Kasumi-1 (cell line): ENCODE results near the gene FAM50B.

ENCODE experiments used
- DNase-seq, 2 experiments: peaks; one replicate each; lab custom pipeline; 2025; lab: John Stamatoyannopoulos, UW

FAM50B gene

DNA sequence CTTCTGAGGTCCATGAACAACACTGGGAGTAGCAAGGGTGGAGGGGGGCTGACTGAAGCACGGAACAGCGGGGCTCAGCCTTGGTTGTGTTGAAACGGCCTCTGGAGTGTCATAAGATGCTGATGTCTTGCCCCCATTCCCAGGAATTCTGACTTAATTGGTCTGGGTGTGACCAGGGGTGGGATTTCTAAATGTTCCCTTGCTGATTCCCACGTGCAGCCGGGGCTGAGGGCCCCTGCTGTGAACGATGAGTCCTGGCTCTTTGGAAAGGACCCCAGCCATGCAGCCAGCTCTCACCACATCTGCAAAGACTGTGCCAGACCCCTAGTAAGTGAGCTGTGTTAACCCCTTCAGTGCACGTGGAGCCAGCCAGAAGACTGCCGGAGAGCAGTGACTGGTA, 28.6 kb upstream of the FAM50B start:
- DNase-seq: no peak

DNA sequence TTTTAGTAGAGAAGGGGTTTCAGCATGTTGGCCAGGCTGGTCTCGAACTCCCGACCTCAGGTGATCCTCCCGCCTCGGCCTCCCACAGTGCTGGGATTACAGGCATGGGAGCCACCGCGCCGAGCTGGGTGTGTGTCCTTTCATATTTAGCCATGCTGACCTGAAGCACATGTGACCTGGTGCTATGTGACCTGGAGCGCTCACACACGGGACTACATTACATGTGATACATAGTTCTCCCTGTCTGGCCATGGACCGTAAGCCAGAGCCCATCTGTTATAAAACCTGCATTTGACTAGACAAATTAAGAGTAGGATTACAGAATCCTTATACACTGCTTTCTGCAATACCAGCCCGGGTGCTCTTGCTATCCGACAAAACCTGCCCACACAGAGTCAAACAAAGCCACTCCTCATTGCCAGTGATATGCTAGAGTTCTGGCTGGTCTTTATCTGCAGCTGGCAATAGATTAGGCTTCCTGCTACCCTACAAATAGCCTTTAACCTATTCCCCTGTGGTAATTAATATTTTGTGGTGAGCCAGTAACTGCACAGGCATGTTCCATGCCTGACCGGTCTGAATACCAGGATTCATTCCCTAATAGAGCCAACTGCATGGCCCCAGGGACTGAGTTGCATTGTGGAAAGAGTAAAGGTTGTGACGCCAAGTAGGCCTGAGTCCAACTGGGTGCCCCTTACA, 26.3 kb upstream of the FAM50B start:
- DNase-seq: no peak

- no peak for DNase-seq
These were observed 25.5 kb upstream of the FAM50B start for GRCh38 chr6:3823671-3824070.

GRCh38 chr6:3825331-3825831, 23.8 kb upstream of the FAM50B start:
- no peak for DNase-seq

DNA sequence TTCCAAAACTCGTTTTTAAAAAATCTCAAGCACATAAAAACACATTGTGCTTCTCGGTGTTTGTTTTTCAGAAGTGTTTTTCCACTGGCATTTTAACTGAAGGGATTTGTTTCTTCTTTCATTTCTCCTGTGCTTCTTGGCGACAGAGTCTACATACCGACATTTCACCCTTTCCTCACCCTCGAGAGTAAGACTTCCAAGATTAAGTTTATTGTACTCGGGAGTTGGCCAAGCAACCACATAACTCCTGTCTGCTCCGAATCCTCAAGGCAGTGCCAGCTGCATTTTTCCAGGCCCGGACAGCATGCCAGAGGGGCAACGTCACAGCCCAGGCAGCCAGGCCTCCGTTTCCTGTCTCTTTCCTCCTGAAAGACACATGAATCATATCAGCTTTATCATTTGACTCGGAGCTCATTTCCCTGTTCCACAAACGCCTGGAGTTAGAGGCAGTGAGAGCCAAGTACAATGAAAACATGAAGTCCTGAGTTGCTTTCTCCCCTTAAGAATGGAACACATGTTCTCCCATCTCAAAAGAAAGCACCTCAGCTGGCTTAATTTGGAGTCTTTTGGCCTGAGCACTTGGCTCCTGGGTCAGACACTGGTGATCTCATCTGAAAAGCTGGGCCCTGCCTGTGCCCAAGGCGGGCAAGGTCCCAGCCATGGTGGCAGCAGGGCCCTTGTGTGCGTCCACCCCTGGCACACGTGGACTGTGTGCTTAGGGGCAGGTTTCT, 23.2 kb upstream of the FAM50B start:
- DNase-seq: no peak

DNA sequence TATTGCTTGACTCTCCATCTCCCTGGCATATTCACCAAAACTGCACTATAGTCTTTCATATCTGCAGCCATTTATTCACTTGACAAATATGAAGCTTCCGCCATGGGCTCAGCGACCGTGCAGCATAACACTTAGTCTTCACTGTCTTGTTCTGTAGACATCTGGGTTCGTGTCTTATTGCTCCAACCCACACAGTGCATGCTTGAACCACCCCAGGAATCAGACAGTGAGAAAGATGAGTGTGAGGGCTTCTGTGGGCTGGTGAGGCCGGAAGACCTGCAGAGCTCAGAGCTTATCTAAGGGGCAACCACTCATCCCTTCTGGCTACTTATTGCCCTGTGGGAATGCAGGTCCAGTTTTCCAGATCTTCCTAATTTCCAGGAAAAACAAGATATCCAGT, 19.9 kb upstream of the FAM50B start:
- DNase-seq: no peak

DNA sequence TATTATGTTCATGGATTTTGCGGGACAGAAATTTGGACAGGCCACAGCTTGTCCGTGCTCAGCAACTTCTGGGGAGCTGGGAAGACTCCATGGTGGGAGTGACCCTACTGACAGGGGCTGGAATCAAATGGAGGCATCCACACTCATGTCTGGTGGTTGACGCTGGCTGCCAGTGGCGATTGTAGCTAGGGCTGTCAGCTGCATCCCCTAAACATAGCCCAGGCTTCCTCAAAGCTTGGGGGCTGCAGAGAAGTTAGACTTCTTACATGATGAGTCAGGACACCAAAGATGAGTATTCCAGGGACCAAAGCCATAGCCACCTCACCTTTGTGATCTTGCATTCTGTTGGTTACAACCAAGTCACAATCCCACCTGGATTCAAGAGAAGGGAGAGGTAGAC, 18.4 kb upstream of the FAM50B start:
- DNase-seq: no peak

GRCh38 chr6:3831761-3832530, 17.2 kb upstream of the FAM50B start:
- DNase-seq: no peak

- no peak for DNase-seq
These were observed 14.0 kb upstream of the FAM50B start for GRCh38 chr6:3835055-3835731.

DNA sequence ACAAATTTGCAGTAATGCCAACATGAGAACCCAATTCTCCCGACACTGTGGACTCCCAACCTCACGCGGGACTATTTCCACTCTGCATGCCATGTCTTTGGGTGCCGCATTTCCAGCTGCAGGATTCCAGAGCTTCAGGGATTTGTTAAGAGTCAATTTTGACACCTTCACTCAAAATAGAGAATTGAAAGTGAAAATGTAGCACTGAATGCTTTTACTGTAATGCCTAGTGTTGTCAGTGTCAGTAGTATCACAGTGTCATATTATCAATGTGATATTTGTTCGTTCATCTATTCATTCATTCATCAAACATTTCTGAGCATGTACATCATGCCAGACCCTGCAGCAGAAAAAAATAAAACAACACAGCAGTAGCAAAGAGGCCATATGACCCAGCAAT, 13.4 kb upstream of the FAM50B start:
- DNase-seq: no peak

DNA sequence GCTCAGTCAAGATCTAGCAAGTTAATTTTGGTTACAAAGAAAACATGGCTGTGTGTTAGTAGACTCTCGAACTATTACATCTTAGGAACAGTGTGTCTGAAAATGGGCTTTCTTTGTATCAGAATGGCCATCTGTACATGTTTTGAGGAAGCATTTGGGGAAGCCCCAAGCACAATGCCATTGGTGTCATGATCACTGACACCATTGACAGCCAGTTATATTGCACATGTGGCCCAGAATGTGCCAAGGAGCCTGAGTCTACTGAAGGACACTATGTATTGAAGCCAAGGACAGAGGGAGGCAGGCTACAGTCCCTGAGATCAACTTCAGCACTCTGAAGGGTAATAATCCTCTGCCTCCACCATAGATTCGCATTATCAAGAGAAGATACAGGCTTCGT, 12.6 kb upstream of the FAM50B start:
- no peak for DNase-seq

DNA sequence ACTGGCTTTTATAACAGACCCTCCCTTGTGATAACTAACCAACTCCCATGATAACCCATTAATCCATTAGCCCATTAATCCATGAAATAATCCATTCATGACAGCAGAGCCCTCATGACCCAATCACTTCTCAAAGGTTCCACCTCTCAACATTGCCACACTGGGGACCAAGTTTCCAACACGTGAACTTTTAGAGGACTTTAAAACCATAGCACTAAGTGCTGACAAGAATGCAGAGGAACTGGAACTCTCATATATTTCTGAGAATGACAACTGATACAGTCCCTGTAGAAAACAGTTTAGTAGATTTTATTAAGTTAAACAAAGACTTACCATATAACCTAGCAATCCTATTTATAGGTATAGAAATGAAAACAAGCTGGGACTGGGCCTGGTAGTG, 11.4 kb upstream of the FAM50B start:
- no peak for DNase-seq

DNA sequence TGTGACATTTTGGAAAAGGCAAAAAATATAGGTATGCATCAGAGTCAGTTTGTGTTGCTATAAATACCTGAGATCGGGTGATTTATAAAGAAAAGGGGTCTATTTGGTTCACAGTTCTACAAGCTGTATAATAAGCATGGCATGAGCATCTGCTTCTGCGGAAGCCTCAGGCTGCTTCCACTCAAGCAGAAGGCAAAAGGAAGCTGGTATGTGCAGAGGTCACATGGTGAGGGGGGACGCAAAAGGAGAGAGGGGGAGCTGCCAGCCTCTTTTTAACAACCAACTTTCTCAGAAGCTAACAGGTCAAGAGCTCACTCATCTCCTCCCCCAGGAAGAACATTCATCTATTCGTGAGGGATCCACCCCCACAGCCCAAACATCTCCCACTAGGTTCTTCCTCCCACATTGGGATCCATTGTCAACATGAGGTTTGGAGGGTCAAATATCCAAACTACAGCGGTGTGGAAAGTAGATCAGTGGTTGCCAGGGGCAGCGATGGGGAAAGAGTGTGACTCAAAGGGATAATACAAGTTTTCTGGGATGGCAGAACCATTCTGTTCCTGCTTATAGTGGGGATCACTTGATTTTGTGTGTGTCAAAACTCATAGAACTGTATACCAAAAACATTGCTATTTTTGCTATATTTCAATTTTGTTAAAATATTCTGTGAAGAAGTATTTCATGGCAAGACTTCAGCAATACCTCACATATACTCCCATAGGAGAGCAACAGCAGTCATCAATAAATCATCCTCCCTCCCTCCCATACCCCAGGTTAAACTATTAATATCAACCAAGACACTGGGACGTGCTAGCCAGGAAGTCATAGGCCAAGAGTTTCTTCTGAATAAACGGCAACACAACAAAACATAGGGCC, 9.9 kb upstream of the FAM50B start:
- DNase-seq: no peak

DNA sequence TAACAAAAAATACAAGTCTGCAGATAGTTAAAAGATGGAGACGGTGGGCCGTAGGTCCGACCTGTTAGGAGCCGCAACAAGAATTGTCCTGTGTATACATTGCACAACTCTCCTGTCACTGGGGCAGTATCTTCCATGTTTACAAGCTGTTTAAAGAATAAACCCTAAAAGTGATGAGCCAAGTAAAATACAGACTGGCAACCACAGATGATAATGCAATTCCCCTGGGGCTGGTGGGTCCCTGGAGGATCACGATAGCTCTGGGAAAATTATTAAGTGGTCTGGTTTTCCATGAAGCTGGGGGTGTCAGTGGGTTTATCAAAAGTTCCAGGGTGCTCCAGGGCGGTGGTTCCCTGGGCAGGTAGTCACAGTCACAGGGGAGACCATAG, 8.1 kb upstream of the FAM50B start:
- DNase-seq: no peak

DNA sequence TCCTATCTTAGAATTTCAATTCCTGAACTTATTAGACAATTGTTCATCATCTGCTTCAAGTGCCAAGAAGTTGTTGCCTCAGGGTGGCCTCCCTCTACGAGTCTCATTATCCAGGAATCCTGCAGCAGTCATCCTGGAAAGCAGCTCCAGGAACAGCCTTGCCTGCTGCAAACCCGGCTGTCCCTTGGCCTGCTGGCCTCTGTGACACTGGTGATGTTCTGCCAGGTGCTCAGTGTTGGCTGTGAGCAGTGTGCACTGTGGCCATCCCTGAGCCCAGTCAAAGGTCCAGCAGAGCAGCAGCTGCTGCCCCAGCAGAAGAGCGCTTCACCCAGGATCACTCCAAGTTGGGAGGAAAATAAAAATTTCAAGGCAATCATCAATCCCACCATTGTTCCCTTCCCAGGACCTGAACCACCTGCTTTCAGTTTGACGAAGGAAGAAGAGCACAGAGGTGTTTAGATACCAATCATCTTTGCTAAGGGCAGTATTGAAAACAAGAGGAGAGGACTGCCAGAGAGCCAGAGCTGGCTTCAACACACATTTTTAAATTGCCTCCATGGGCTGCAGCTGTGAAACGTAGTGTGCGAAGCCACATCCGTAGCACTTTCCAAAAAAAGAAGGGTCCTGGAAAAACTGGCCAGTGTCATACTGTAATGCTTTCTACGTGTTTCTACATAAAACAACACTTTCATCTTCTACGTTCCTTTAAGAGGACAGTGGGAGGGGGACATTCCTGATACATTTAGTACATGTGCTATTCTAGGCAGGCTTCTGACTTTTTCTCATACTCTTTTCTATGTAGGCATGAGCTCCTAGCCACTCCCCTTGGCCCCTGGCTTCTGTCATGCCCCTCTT, 7.2 kb upstream of the FAM50B start:
- no peak for DNase-seq

DNA sequence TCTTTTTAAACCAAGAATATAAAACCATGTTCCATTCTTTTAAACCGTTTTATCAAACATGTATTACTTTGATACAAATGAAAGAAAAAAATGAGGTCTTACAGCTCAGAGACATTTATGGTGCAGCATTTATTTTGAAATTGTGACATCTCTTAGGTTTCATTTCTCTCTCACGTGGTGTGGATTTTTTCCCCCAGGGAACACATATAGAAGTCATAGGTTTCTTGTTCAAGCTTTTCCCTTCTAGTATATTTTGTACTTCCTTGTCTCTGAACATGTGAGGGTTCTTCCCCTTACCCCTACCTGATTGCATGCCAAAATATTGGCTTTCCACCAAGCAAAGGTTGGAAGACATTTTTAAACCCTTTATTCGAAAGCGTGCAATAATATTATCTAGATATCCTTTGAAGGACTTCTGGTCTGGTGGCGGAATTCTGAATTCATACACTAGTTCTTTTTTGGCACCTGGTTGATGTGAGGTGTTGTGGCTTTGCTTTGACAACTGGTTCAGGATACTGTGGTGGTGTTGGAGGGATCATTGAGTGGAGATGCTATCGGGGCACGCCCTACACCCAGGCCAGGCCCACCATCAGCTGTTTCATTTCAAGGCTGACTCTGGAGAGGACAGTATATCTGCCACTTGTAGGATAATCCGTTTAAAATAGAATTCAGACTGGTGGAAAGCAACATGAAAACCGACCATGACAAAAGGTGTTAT, 5.6 kb upstream of the FAM50B start:
- no peak for DNase-seq

- DNase-seq: no peak
These were observed 5.1 kb upstream of the FAM50B start for GRCh38 chr6:3844097-3844463.

- DNase-seq: no peak
These were observed 1.7 kb upstream of the FAM50B start for GRCh38 chr6:3847521-3847920.

GRCh38 chr6:3848380-3848779, 793 bp upstream of the FAM50B start:
- DNase-seq: no peak
